NCI-H2227 treated with DMSO at 0.1 percent for 48 hours (cell line): Measurements from ENCODE around the gene MCEMP1.

Source experiments
- DNase-seq: peaks from one replicate; lab custom pipeline; 2025; lab: John Stamatoyannopoulos, UW

MCEMP1 gene

GRCh38 chr19:7698583-7698982 lies 21.7 kb downstream of the MCEMP1 start:
- no peak for DNase-seq

DNA sequence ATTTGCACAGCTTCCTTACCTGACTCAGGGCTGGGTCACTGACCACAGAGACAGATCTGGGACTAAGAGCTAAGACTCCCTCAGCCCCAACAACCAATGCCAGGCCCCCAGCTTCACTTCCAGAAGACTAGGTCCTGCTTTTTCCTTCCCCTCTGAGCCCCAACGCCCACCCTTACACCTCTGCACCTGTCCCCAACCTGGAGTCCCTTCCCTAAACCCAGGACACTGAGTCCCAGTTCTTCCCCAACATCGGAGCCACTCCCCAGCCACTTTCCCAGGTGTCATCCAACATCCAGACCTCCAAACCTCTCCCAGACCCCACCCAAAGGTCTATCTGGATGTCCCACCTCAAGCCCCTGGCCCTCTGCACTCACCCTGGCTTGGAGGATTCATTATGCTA lies 22.1 kb downstream of the MCEMP1 start:
- DNase-seq, result no peak

GRCh38 chr19:7699417-7700401 lies 22.8 kb downstream of the MCEMP1 start:
- no peak for DNase-seq

- DNase-seq, result no peak
Measured at GRCh38 chr19:7701049-7701653, 24.3 kb downstream of the MCEMP1 start.

DNA sequence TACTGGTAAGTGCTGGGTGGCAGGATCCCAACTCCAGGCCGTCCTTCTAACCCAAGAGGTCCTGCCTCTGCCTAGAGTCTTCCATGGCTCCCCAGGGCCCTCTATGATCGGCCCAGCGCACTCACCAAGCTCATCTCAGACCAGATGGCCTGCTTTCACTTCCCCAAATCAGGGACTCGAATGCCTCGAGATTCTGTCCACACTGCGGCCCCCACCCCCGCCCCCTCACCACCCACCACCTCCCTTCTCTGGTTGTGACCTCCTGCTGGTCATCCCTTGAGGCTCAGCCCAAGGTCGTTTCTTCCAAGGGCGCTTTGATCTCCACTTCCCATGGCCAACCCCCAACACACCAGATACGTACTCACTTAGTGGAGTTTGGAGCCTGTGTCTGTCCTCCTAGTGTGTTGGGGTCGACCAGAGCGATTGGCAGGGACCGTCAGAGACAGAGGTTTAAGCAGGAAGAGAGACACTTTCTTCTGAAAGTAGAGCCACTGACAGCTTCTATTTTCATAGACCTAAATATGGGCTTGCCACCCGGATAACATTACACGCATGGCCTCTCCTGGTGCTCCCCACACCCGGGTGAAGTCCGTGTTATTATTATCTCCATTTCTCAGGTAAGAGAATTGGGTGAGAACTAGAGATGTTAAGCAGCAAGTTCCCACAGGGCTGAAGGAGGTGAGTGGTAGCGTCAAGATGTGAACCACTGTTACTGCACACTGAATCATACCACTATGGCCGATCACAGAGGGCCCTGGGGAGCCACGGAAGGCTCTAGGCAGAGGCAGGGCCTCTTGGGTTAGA lies 25.0 kb downstream of the MCEMP1 start, which contains the start of gene FCER2:
TSS of gene FCER2 (minus strand) at position 478 of the 804 bp plus-strand sequence. CDS start 2,371 bp downstream, outside the sequence.
- no peak for DNase-seq

DNA sequence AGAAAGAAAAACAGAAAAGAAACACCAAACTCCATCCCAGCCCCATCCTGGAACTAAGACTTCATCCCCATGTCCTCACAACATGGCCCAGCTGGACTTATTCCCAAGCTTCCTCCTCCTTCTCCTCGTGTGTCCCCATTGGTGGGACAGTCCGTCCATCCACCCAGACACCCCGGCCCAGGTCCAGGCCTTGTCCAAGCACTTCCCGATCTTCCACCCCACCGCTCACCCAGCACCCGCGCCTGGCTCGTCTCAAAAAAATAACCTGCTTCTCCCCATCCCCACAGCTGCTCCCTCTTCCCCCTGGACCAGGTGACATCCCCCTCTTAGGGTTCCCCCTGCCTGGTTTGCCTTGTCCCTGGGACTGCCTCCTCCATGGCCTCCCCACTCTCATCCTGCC lies 26.4 kb downstream of the MCEMP1 start:
- DNase-seq, result no peak

GRCh38 chr19:7704280-7705060 lies 27.6 kb downstream of the MCEMP1 start:
- DNase-seq, result no peak

- DNase-seq, result no peak
Measured at GRCh38 chr19:7705387-7706187, 28.7 kb downstream of the MCEMP1 start.

- DNase-seq, result no peak
Measured at GRCh38 chr19:7706188-7706954, 29.5 kb downstream of the MCEMP1 start.

GRCh38 chr19:7706955-7707456 lies 30.1 kb downstream of the MCEMP1 start:
- no peak for DNase-seq

- no peak for DNase-seq
Measured at GRCh38 chr19:7709932-7710460, 33.1 kb downstream of the MCEMP1 start.

DNA sequence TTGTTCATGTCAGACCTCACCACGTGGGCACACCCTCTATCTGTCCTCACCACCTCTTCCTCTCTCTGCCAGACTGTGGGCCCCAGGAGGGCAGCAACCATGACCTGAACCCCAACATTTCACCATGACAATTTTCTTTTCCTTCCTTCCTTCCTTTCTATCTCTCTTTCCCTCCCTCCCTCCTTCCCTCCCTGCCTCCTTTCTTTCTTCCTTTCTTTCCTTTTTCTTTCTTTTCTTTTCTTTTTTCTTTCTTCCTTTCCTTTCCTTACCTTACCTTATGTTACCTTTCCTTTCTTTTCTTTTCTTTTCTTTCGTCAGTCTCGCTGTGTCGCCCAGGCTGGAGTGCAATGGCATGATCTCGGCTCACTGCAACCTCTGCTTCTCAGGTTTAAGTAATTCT lies 33.7 kb downstream of the MCEMP1 start:
- DNase-seq, result no peak

- DNase-seq, result no peak
Measured at GRCh38 chr19:7715671-7716070, 38.8 kb downstream of the MCEMP1 start.

DNA sequence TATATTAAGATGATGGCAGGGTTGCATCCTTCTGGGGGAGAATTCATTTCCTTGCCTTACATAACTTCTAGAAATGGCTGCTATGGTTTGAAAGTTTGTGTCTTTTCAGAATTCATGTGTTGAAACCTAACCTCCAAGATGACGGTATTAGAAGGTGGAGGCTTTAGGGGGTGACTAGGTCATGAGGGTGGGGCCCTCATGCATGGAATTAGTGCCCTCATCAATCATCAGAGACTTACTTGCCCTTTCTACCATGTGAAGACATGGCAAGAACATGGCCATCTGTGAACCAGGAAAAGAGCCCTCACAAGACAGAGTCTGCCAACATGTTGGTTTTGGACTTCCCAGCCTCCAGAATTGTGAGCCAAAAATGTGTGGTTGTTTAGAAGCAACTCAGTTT lies 39.9 kb downstream of the MCEMP1 start:
- no peak for DNase-seq

DNA sequence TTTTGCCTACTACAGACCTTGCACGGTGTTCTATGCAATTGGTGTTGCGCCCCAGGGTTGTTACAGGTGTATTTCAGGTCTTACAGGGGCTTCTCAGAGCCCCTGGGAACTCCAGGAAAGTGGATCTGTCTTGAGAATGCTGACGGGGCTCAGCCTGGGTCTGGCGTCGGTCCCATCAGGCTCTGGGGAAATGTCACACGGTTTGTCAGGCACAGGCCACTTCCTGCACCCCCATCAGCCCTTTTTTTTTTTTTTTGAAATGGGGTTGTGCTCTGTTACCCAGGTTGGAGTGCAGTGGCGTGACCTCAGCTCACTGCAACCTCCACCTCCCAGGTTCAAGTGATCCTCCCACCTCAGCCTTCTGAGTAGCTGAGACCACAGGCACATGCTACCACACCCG lies 41.8 kb downstream of the MCEMP1 start:
- DNase-seq, result no peak

DNA sequence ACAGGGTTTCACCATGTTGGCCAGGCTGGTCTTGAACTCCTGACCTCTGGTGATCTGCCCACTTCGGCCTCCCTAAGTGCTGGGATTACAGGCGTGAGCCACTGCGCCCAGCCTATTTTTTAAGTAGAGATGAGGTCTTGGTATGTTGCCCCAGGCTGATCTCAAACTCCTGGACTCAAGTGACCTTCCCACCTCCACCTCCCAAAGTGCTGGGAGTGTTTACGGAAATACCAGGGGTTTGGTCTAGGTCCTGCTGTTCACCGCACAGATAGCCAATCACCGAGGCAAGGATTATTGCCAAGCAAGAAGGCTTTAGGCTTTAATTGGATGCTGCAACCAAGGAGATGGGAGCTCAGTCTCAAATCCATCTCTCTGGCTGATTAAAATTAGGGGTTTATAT lies 43.5 kb downstream of the MCEMP1 start:
- DNase-seq, result peak; percentile 26

DNA sequence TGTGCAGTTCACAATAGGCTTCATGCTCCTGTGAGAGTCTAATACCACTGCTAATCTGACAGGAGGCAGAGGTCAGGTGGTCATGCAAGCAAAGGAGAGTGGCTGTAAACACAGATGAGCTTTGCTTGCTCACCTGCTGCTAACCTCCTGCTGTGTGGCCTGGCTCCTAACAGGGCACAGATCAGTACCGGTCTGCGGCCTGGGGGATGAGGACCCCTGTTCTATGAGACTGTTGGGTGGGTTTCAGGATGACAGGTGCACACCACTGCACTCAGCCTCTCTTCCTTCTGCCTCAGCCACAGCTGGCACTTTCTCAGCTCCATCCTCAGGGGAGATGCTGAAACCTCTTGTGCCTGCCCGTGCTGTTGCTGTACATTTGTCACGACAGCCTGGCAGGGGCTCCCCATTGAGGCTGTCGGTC lies 45.4 kb downstream of the MCEMP1 start:
- peak; percentile 16 for DNase-seq

DNA sequence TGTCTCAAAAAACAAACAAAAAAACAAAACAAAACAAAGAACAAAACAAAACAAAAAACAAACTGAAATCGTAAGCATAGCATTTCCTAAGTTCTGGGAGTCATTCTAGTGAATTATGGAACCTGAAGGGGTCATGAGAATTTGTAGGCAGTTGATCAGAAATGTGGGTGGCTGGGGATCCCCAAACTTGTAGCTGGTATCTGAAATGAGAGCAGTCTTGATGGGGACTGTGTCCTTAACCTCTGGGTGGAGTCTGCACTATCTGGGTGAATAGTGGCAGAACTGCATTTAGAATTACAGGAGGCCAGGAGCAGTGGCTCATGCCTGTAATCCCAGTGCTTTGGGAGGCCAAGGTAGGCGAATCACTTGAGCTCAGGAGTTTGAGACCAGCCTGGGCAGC lies 48.9 kb downstream of the MCEMP1 start:
- no peak for DNase-seq

- DNase-seq, result no peak
Measured at GRCh38 chr19:7729211-7729610, 52.3 kb downstream of the MCEMP1 start.
